HG02938 (cell line): ENCODE data around the gene CLTB.

Experiments used
- ATAC-seq: cut with Tn5 transposase; IDR thresholded peaks from one replicate; pipeline ENCODE4 v1.9.1; 2021; ENCODE audit warnings: mild to moderate bottlenecking, moderate library complexity; ENCODE audit not compliant: unreplicated experiment

The CLTB gene

GRCh38 chr5:176355400-176356178 is 60.8 kb downstream of the CLTB start:
- ATAC-seq: no peak

DNA sequence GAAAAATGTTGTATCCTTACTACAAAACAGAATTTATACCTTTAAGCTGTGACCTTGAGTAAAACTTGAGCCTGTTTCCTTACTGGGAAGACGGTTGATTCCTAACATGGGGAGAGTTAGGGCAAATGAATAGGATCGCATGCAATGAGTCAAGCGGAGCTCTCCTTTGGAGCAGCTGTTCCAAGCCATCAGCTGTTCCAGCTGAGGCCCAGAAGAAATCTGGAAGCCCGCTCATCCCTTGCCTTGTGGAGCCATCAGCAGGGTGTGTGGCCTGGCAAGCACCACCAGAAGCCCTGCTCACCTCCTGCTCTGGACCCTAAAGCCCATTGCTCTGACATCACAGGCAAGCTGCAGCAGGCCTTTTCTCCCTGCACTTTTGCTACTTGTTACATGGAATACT is 62.8 kb downstream of the CLTB start:
- no peak for ATAC-seq

DNA sequence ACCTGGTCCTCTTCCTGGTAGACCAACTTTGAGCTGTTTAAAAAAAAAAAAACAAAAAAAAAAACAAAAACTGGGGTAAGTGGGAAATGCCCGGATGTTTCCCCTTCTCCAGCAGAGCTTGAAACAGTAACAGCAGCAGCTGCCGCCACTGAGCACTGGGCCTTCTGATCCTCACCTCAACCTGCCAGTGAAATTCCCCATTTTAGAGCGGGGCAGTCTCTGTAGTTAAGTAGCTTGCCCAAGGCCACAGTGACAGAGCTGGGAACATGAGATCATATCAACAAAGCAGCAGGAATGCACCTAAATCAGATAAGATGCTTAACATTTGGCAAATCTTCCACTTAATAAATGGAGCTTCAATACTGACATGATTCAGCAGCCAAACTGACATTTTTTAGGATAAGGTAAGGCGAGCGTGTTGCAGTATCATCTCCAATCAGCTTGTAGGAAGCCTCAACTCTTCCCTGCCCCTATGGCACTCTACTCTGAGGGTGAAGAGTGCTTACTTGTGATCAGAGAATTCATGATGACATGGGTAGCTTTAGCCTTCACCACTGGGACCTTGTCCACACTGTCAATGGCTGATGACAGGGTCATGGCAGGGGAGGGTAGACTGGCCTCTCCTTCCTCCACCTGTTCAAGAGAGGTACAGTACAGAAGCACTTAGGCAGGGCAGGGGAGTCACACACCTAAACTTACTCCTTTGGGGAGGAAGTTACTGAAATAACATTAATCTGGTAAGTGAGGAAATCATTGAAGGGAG is 64.0 kb downstream of the CLTB start:
- no peak for ATAC-seq

DNA sequence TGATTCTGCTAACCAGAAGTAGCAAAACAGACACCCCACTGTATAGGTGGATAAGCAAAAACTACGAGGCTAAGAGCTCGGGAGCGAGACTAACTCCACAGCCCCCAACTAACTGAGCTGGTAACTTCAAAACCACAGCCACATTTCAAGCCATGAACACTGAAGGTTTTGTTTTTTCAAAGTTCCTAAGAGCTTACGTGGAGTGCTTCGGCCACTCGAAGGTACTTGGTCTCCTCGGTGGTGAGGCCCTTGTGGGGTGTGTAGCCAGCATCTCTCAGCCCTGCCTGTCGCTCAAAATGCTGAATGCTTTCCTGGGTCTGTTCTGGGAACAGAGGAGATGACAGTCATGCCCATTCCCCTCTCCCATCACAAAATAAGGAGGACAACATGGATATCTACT is 65.9 kb downstream of the CLTB start:
- no peak for ATAC-seq

DNA sequence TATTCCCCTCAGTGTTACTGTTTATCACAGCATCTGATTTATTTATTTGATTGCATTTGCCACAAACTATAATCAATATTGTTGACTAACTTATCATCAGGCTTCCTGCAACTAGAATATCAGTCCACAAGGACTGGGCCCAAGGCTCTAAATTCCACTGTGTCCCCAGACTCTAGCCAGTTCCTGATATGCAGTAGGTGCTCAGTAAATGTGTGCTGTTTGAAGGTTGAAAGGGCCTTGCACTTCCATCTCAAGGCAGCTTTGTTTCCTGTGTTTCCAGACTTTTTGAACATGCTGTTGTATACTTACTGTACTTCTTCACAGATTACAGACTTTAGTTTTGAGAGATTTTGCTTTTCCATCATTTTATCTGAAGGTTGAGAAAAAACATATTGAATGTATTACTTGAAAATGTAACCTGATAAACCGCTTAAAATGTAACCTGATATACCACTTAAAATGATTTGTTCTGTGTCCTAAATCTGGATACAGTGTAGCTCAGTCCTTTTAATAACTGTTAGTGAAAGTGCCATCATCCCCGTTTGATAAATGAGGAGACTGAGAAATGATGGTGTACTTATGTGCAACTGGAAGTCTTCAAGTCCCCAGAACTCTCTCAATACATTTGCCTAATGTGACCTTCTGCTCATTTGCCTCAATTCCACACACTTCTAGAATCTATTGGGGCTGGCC is 73.4 kb downstream of the CLTB start:
- ATAC-seq: no peak
